Measurements from ENCODE around the gene FAM83F. TPM values are rescaled to one million over a fixed set of nuclear protein-coding genes. Genes with fewer than 3 reads are reported as not detected.

The FAM83F gene
- polyA plus RNA-seq, 1 donor (not counting 4 experiments of a cell fraction or from before 2014, with no cell fraction given), result 22.8 TPM

DNA sequence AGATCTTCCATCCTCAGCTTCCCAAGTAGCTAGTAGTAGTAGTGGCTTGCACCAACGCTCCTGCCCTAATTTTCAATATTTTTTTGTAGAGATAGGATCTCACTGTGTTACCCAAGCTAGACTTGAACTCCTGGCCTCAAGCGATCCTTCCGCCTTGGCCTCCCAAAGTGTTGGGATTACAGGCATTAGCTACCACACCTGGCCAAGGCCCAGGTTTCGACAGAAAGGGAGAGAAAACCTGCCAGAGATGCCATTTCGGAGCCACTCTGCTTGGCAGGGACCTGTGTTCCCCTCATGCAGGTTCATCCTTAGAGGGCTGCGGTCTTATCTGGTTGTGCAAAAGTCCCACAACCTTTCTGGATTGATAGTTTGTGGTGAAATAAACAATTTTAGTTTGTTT, 41.4 kb downstream of the FAM83F start:
- no peak overlapping the region for H2AFZ ChIP-seq (ENCODE audit: control insufficient read depth, low read length)
- peaks cover 16% of the 10 kb centered on the region for H3K4me1 ChIP-seq (ENCODE audit: control insufficient read depth, extremely low read depth, insufficient read depth, low read length)
- H4K20me1 ChIP-seq (ENCODE audit: control insufficient read depth, extremely low read depth, insufficient read depth, low read length), result peaks cover 3% of the 10 kb centered on the region
- H3K4me2 ChIP-seq (ENCODE audit: control insufficient read depth, extremely low read depth, insufficient read depth, low read depth, low read length), result no peak overlapping the region
- no peaks in the 10 kb centered on the region for H3K9me3 ChIP-seq (ENCODE audit: control insufficient read depth, low read depth, low read length)
- TF ChIP-seq EZH2 (IDR thresholded peaks at IDR 0.05; ENCODE audit: low read length), result no peak
- TF ChIP-seq CTCF (optimal IDR thresholded peaks at IDR 0.05 in 1 of 3, IDR thresholded peaks at IDR 0.05 in 1 of 3, conservative IDR thresholded peaks at IDR 0.05 in 1 of 3; ENCODE audit: extremely low read depth in 1 of 3, insufficient read depth in 2 of 3, low read length in 3 of 3), result no peak
- H3K79me2 ChIP-seq (ENCODE audit: control insufficient read depth, insufficient read depth, low read length), result no peaks in the 10 kb centered on the region
- H3K27me3 ChIP-seq (ENCODE audit: control insufficient read depth, extremely low read depth, insufficient read depth, low read length), result no peaks in the 10 kb centered on the region
- no peak overlapping the region for H3K27ac ChIP-seq (ENCODE audit: control insufficient read depth, insufficient read depth, low read length)
- H3K9ac ChIP-seq (ENCODE audit: control insufficient read depth, extremely low read depth, insufficient read depth, low read length), result no peak overlapping the region
- no peak overlapping the region for H3K4me3 ChIP-seq (ENCODE audit: control insufficient read depth in 2 of 3, extremely low read depth in 1 of 3, insufficient read depth in 2 of 3, low read depth in 1 of 3, low read length in 3 of 3)
- DNase-seq (ENCODE audit: low read depth, low spot score) (no peak), FAIRE-seq (no peak)
- H3K36me3 ChIP-seq (ENCODE audit: control insufficient read depth in 2 of 2, extremely low read depth in 1 of 2, insufficient read depth in 2 of 2, low read length in 2 of 2), result peaks cover 0 to 15% of the 10 kb centered on the region in 2 experiments
- no peaks in the 10 kb centered on the region for H3K9me1 ChIP-seq (ENCODE audit: control insufficient read depth, extremely low read depth, insufficient read depth, low read length)
- dilution Hi-C loops (cut with MboI; ENCODE audit: extremely low pct_ligation_motif_present, low sequenced_read_pairs), result no loop called here

DNA sequence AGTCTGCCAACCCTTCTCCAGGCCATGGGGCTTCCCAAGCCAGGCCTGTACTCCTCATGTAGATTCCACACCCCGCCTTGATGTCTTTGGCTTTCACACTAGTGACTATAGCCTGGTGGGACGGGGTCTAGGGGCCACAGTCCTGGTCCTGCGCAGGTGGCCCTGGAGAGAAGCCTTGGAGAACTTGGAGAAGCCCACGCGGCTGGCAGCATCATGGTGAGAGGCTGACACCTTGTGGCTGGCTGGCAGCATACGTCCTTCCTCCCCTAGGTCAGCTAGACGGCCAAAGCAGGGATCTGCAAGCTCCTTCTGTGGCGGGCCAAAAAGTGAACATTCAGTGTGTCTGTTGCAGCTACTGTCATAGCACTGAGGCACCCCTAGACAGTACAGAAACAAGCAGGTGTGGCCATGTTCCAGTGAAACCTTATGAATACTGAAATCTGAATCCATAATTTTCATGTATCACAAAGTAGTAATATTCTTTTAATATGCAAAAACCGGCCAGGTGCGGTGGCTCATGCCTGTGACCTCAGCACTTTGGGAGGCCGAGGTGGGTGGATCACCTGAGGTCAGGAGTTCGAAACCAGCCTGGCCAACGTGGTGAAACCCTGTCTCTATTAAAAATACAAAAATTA, 42.0 kb downstream of the FAM83F start:
- dilution Hi-C loops (cut with MboI; ENCODE audit: extremely low pct_ligation_motif_present, low sequenced_read_pairs), result no loop called here
- H3K9me3 ChIP-seq (ENCODE audit: control insufficient read depth, low read depth, low read length), result no peaks in the 10 kb centered on the region
- H4K20me1 ChIP-seq (ENCODE audit: control insufficient read depth, extremely low read depth, insufficient read depth, low read length), result peaks cover 3% of the 10 kb centered on the region
- no peaks in the 10 kb centered on the region for H3K79me2 ChIP-seq (ENCODE audit: control insufficient read depth, insufficient read depth, low read length)
- DNase-seq (ENCODE audit: low read depth, low spot score) (no peak), FAIRE-seq (no peak)
- H3K4me3 ChIP-seq (ENCODE audit: control insufficient read depth in 2 of 3, extremely low read depth in 1 of 3, insufficient read depth in 2 of 3, low read depth in 1 of 3, low read length in 3 of 3), result no peak overlapping the region
- H2AFZ ChIP-seq (ENCODE audit: control insufficient read depth, low read length), result no peak overlapping the region
- peaks cover 0 to 11% of the 10 kb centered on the region in 2 experiments for H3K36me3 ChIP-seq (ENCODE audit: control insufficient read depth in 2 of 2, extremely low read depth in 1 of 2, insufficient read depth in 2 of 2, low read length in 2 of 2)
- no peak overlapping the region for H3K9ac ChIP-seq (ENCODE audit: control insufficient read depth, extremely low read depth, insufficient read depth, low read length)
- H3K27ac ChIP-seq (ENCODE audit: control insufficient read depth, insufficient read depth, low read length), result no peak overlapping the region
- H3K27me3 ChIP-seq (ENCODE audit: control insufficient read depth, extremely low read depth, insufficient read depth, low read length), result no peaks in the 10 kb centered on the region
- TF ChIP-seq EZH2 (IDR thresholded peaks at IDR 0.05; ENCODE audit: low read length) (no peak), CTCF (optimal IDR thresholded peaks at IDR 0.05 in 1 of 3, IDR thresholded peaks at IDR 0.05 in 1 of 3, conservative IDR thresholded peaks at IDR 0.05 in 1 of 3; ENCODE audit: extremely low read depth in 1 of 3, insufficient read depth in 2 of 3, low read length in 3 of 3) (peak; percentile 63 to 83 (median 65))
- H3K4me1 ChIP-seq (ENCODE audit: control insufficient read depth, extremely low read depth, insufficient read depth, low read length), result peaks cover 21% of the 10 kb centered on the region
- H3K9me1 ChIP-seq (ENCODE audit: control insufficient read depth, extremely low read depth, insufficient read depth, low read length), result no peaks in the 10 kb centered on the region
- H3K4me2 ChIP-seq (ENCODE audit: control insufficient read depth, extremely low read depth, insufficient read depth, low read depth, low read length), result no peak overlapping the region
